Skin epidermis (tissue), 12 donors: Measurements from ENCODE around the gene RARB.

Experiments used
- H3K27ac ChIP-seq, 21 experiments: fragments of 200-600 bp; sonication (generic) in 11 of 21; one replicate each; pipeline ENCODE4 v1.5.0; 2020; ENCODE audit warnings: mild to moderate bottlenecking in 3 of 21, inconsistent platforms in 2 of 21, moderate library complexity in 2 of 21
- H3K4me3 ChIP-seq, 7 experiments: fragments of 200-600 bp; sonication (generic) in 2 of 7; one replicate each; pipeline ENCODE4 v1.5.0; 2020; ENCODE audit warnings: inconsistent platforms in 2 of 7, mild to moderate bottlenecking in 2 of 7, moderate library complexity in 1 of 7

RARB gene

DNA sequence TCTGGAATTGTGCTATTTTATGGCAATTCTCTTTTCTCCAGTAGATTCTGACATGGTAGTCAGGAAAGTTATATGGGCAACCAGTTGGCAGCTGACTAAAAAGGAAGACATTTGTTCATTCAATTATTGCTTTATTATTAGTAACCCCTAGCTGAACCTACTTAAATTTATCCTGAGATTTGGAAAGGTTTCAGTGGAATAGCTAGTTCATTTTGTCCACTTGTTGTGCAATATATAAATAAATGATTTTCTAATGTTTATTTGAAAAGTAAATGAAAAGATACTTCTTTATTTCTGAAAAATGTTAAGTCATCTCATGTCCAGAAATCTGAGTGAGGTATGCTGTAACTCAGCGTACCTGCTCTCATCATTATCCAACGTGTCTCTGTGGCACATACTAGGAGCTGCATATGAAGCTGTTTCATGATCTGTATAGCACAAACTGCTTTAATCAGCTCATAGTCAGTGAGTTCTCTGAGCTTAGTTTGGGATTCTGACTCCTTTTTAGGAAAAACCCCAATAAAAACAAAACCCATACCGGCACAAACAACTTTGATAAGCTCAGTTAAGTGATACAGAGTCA lies 35.9 kb downstream of the RARB start:
- H3K4me3 ChIP-seq: no peak overlapping the region
- H3K27ac ChIP-seq: no peak overlapping the region

DNA sequence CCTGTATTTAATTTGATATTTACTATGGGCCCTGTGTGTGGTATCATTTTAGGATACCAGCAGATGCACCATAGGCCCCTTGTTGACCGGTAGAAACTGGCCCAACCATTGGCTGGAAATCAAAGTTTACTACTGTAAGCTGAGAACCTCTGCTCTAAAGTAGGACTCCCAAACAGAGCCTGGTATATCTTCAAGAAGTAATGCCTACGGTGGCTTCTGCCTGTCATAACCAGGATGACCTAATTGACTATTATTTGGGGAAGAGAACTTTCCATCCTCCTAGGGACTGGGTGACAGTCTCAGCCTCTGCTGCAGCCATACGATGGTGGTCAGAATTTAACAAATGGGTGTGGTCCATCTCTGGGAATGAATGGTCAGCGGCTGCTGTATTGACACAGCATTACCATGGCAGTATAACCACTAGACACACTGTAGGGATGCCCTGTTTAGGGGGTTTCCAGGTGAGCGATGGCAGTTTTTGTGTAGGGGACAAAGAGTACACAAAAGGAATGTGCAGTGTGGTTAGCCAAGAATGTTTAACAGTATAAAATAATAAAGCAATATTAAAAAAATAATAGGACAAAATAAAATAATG lies 37.3 kb downstream of the RARB start:
- no peak overlapping the region for H3K27ac ChIP-seq

DNA sequence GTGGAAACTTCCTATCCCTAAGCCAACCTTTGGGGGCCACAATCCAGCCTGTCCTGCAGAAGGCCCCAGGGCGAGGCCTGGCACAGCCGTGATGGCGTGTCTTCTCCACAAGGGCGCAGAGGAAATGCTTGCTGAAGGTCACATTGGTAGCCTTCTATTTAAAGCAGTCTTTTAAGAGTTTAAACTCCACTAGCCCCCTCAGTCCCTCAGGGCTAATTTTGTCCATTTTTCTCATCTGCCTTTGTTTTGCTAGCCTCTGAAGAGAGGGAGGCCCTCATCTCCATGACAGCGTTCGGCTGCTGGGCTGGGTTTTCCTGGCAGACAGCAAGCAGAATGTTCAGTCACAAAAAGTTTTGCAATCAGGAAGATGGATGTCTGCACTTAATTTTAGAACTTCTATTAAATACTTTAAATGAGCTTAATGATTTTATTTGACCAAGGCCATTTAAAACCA lies 40.8 kb downstream of the RARB start:
- Histone ChIP-seq H3K4me3 (no peak overlapping the region), H3K27ac (peak overlapping the region in 11 of 21 experiments; percentile 4 to 67 (median 30))

More for the DNA sequence above, 37.3 kb downstream of the RARB start:
- H3K4me3 ChIP-seq: no peak overlapping the region

DNA sequence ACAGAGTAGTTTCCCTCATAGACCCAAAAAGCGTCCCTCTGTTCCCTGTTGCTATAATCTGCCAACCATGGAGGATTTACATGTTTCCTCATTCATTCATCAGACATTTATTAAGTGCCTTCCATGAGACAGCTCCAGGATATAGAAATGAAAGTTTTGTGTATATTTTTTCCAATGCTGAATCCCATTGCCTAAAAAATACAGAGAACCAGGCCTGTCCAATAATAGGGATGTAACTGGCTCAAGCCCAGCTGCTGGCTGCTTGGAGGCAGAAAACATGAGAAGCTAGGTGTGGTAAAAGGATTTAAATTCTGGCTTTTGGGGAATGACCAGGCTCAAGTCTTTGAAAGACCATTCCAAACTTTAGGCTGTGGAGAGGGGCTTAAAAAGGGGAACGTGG lies 41.5 kb downstream of the RARB start:
- peak overlapping the region in 8 of 21 experiments; percentile 5 to 79 (median 36) for H3K27ac ChIP-seq
- H3K4me3 ChIP-seq: no peak overlapping the region

DNA sequence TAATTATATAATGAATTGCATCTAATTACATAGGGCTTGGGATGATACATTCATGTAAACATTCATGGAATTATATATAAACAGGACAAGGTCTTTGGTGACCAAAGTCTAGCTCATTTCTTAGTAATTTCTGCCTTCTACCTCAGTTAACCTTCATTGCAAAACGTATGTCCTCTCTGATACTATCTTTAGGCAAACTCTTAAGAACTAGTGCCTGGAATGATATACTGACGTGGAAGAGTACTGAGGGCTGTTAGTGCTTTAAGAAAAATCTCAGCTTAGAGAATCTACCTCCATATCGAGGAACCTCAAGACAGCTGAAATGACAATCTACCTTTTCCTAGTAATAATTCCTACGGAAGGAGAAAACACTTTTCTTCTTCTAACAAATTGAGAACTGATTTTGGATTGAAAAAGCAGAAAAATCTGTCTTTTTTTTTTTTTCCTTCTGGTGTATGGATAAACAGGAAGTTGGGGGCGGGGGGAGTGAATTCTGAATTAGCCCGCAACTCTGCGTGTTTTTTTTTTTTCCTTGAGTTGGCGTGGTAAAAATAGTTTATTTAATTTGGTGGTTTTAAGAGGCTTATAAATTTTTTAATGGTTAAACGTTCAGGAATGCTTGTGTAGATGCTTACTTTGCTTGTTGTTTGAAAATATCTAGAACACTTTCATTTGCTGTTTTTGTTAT lies 43.2 kb downstream of the RARB start:
- H3K4me3 ChIP-seq: no peak overlapping the region
- peak overlapping the region in 3 of 21 experiments; percentile 18 to 47 (median 45) for H3K27ac ChIP-seq

DNA sequence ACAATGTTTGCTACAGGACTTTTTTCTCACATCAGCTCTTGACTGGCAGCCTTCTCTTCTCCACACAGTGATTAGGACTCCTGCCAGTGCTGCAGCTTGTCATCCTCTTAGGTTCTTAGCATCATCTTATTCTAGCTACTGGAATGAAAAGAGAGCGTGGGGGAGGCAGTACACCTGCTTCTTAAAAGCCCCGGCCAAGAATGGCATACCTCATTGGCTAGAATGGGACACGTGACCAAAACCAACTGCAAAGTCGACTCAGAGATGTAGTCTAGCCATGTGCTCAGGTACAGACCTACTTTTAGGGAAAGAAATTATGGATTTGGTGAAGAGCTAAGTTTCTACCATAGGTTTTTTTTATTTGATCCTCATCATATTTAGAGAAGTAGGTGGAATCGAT lies 44.1 kb downstream of the RARB start:
- H3K27ac ChIP-seq: peak overlapping the region in 3 of 21 experiments; percentile 18 to 65 (median 53)
- no peak overlapping the region for H3K4me3 ChIP-seq

DNA sequence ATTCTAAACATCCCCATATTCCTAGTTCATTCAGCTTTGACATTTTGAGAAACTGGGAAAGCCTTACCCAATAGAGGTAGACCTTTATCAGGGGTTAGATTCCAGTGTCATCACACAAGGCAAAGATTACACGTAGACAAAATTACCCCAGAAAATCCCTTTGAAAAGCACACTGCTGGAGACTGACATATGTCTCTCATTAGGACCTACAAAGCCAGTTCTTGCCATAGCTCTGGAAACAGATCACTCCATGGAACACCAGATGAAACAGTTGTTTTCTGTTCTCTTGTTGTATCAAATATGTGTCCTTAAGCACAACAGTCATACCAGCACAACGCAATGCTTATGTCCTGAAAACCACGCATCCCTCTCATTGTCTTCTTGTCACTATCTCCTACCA lies 44.7 kb downstream of the RARB start:
- Histone ChIP-seq H3K27ac (peak overlapping the region in 4 of 21 experiments; percentile 6 to 65 (median 44)), H3K4me3 (no peak overlapping the region)

DNA sequence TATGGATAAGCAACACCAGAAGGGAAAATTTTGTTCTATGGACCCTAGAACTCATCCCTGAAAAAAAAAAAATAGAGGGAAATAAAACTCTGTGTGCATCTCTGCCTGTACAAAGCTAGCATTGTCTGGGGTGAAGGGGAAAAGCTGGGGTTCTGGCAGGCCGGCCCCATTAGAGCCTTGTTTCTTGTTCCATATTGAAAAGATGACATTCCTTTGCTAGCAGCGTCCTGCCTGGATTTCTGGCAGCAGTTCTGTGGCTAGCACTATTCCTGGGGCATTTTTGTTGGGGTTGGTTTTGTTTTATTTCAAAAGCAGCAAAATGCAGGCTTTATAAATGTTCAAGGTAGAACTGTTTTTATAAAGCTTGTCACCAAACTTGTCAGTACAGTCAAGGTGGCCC lies 45.2 kb downstream of the RARB start:
- H3K4me3 ChIP-seq: no peak overlapping the region

DNA sequence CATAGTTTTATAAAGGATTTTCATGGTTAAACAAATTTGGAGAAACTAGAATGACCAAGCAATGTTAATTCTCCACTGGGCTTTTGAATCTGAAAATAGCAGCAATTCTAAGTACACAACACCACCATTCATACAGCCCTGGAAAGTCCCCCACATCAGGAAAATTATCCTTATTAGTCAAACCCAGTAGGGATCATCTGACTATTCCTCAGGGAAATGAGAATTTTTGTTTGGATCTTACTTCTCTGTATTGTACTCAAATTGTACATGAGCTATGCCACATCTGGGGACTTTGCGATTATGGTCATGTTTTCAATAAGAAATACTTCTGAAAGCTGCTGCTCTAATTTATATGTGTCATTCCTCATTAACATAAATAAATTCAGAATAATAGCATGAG lies 46.0 kb downstream of the RARB start:
- H3K27ac ChIP-seq: peak overlapping the region in 1 of 21 experiments; percentile 65

More for the DNA sequence above, 45.2 kb downstream of the RARB start:
- peak overlapping the region in 5 of 21 experiments; percentile 6 to 65 (median 36) for H3K27ac ChIP-seq

DNA sequence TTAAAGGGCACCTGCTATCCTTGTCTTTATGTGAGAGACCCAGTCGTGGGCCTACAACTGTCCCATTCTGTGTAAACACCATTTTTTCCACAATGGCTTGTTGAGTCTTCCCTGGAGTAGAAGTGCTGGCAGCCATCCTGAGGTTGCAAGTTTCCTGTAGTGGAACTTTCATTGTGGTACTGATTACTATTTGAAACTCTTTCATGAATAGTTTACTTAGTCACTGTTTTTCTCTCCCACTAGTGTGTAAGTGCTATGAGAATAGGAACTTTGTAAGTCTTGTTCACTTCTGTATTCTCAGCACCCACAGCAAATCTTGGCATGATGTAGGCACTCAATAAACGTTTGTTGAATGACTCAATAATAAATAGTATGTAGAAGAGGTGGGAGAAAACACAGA lies 48.6 kb downstream of the RARB start:
- H3K27ac ChIP-seq: no peak overlapping the region
- H3K4me3 ChIP-seq: no peak overlapping the region

More for the DNA sequence above, 46.0 kb downstream of the RARB start:
- no peak overlapping the region for H3K4me3 ChIP-seq

DNA sequence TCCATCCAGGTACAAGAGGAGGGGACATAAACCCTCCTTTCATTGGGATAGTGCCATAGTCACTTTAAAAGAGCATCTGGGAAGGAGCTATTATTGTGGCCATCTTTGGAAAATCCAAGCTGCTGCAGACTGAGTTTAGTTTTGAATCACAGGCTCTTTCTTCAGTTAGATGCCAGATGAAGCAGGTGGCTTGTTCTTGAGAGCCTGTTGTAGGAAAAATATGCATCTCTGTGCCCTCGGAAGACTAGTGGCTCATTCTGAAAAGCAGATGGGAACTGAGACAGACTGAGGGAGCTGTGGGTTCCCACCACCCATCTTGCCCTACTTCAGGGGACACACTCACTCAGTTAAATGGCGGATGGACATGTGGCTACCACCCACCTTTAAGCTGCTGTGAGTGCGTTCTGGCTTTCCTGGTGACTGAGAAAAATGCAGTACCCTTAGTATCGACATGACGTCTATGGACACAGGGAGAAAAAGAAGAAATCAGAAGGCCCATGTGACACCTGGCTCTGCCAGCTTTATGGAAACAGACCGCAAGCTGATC lies 50.2 kb downstream of the RARB start:
- Histone ChIP-seq H3K4me3 (no peak overlapping the region), H3K27ac (no peak overlapping the region)

DNA sequence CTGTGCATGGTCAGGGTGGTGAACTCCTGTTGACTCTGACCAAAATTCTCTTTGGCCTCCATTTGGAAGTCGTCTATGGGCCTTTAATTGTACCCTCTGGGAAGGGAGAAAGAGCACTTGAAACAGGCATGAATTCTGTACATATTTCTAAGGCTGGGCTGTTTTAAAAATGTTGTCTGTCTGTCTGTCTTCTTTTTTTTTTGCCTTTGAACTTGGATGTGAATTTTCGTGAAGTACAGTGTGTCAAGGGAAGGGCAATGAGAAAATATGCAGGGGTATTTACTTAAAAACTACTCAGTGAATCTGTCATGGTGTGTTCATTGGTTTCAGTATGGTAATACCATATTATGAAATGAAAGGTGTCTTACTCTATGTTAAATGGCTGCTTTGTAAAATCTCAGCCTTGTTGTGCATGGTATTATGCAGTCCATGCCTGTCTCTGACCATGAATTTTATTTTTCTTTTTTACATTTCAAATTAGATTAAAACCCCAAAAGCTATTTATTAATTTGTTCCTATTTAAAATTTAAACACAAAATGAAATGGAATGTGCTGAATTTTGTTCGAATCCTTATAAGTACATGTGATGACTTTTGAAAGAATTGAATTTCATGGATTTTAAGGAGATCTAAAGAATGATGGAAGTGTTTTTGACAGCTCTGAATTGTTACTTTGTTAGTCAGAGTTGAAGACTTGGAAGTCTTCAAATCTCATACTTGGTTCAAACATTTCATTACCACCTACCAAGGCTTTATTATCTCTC lies 51.1 kb downstream of the RARB start:
- H3K4me3 ChIP-seq: no peak overlapping the region
- no peak overlapping the region for H3K27ac ChIP-seq

DNA sequence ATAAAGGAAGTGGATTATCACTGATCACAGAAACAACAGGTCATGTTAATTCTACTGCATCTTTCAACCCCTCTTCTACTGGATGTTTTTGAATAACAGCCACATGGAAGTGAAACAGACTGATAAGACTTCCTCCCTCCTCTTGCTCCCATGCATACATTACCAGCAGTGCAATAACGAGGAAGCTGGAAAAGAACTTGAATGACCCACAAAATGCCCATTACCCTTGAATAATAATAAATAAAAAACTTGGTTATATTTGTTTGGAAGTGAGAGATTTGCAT lies 51.6 kb downstream of the RARB start:
- Histone ChIP-seq H3K27ac (no peak overlapping the region), H3K4me3 (no peak overlapping the region)

DNA sequence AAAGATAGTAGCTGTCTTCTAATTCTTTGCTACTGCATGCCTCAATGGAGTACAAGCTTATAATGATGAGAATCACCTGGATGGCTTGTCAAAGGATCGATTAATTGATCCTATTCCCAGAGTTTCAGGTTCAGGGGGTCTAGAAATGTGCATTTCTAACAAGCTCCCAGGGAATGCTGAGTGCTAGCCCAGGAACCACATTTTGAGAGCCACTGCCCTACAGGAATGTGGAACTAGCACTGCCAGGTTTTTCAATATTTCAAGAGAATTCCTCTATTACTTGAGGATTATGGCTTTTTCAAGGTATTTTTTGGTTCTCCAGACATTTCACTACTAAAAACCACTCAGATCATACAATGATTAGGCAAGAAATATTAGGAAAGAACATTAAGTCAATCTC lies 52.7 kb downstream of the RARB start:
- Histone ChIP-seq H3K27ac (no peak overlapping the region), H3K4me3 (no peak overlapping the region)

DNA sequence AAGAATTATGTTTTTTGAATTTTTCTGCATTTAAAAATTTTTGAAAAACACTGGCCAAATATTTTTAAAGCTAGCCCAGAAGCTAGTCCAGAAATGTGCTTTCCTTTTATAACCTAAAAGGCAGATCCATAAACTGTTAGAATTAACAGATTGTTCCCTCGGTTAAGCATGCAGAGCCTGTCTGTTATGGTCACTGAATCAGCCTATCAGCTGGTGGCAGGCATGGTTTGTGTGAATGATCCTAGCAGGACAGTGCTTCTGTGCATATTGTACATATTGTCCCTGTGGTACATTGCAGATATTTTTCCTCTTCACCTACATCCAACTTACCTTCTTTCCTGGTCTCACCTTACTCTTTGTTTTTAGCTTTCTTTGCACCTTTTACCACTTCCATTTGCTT lies 53.3 kb downstream of the RARB start:
- Histone ChIP-seq H3K4me3 (no peak overlapping the region), H3K27ac (no peak overlapping the region)

DNA sequence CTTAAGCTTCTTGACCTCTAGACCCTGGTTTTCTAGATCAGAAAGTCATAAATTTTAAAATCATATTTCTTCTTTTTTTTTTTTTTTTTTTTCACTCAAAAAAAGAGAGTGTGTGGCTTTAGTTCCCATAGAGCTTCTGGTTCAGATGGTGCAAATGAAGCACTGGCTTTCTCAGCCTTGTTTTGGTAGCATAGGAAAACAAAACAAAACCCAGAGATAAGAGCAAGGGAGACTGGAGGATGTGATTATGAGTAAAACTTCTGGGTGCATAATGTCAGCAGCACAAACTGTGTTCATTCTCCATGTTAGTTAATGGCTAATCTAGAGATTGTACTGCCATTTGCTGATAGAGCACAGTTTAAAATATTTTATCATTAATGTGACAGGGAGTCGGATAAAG lies 55.4 kb downstream of the RARB start:
- Histone ChIP-seq H3K4me3 (no peak overlapping the region), H3K27ac (no peak overlapping the region)

DNA sequence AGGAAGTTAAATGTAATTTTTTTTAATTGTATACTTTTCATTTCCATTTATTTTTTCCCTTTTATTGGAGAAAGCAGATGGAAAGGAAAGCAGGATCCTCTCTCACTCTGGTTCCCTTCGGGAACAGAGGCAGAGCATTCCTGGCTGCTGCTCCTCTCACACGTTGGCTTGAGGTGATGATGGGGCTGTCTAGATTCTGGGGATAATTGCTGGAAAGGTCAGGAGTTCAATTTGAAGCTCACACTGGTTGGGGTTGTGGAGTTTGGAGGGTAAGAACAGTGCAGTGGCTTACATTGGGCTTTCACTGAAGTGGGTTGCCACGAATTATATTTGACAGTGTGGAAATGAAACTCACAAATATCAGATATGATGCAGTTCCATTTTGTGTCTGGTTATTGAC lies 57.6 kb downstream of the RARB start:
- no peak overlapping the region for H3K4me3 ChIP-seq
- H3K27ac ChIP-seq: no peak overlapping the region

DNA sequence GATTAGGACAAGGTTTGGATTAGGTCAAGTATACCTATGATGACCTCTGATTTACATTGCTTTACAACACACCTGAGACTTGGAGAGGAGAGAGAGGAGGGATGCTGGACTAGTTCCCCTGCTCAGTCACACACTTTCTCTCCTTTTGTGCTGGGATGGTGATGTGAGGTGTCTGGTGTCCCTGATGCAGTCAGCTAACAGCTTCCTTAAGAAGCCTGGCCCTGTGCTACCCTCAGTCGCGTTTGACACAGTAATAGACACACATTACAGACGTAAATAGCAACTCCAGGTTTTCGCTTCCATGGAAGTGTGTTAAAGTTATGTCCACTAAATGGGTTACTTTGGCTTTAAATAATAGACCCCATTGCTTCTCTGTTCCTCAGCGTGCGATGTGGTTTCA lies 58.9 kb downstream of the RARB start:
- no peak overlapping the region for H3K27ac ChIP-seq

DNA sequence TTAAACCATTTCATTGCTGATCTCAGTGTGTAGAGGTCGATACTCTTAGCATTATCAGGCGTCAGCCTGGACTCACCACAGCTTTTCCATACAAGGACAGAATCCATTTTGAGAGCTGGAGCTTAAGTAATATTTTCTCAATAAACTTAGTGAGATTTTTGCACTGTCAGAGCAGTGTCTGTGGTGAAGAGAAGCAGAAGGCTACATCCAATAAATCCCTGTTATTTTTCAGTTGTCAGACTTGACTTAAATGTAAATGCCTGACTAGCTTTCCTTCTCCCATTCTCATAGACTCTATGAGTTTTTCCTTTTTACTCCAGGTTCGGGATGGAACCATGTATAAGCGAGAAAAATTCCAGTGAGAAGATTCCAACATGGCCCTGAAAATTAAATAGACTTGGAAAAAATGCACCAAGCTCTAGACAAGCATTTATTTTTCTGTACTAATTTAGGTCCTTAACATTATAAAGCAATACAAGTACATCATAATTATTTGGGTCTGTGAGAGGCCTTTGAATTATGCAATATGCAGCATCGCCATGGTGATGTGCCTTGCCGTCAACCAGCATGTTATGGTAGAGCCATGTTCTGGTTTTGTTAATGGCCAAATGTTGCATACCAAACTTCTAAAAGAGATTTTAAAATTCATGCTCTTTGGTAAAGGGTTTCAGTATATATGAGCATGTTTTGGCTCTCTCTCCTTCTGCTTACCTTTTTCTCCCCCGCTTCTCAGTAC lies 62.0 kb downstream of the RARB start:
- Histone ChIP-seq H3K4me3 (no peak overlapping the region), H3K27ac (no peak overlapping the region)

More for the DNA sequence above, 58.9 kb downstream of the RARB start:
- no peak overlapping the region for H3K4me3 ChIP-seq

DNA sequence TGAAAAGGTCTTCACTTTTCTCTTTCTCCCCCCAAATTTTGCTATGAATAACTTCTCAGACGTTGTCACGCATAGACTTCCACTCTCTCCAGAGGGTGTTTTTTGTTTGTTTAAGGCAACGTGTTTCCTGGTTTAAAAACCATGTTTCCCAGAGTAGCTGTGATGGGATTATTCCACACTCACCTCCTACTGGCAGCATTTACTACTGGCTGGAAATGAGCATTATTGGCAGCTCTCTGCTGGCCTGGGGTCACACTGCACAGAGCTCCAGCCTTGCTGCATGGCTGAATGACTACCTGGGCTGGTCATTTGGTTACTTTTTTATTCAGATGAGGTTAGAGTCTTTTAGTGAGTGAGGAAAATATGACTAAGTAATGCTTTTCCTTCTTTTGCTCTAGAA lies 65.2 kb downstream of the RARB start:
- no peak overlapping the region for H3K4me3 ChIP-seq
- no peak overlapping the region for H3K27ac ChIP-seq
